B cell (primary cell): ENCODE results near the gene ZFYVE21. TPM values are rescaled to one million over a fixed set of nuclear protein-coding genes. Genes with fewer than 3 reads are reported as not detected.

Source experiments
- ATAC-seq: fragments of 200-7000 bp; cut with Tn5 transposase; one replicate; pipeline ENCODE4 v1.10.0; 2021; ENCODE audit warnings: low read depth, mild to moderate bottlenecking, moderate number of reproducible peaks, moderate library complexity
- CTCF ChIA-PET: fragments of 350-600 bp; sonication (Branson Sonifier 250); formaldehyde crosslinking; loops from one replicate; lab custom pipeline; 2021; ENCODE audit warnings: antibody characterized with exemption, inconsistent platforms; lab: Charles Lee
- POLR2A ChIA-PET: fragments of 350-600 bp; sonication (Branson Sonifier 250); formaldehyde crosslinking; loops from one replicate; lab custom pipeline; 2021; ENCODE audit warnings: antibody characterized with exemption; lab: Charles Lee
- DNase-seq: peaks from one replicate; pipeline ENCODE4 v3.0.0; 2013
- H2AFZ ChIP-seq: 2 replicates; pipeline ENCODE4 v1.6.1; 2012; ENCODE audit warnings: mild to moderate bottlenecking, low read depth, low read length; ENCODE audit not compliant: insufficient read depth, poor library complexity, severe bottlenecking
- H3K27ac ChIP-seq, 2 donors: 1 replicate in 1 of 2; 2 replicates in 1 of 2; pipeline ENCODE4 v1.5.1; 2012 to 2013; ENCODE audit warnings: low read length in 2 of 2, mild to moderate bottlenecking in 2 of 2, moderate library complexity in 1 of 2
- H3K27me3 ChIP-seq, 4 experiments: fragments of 200-600 bp in 1 of 4; sonication (generic) in 1 of 4; replicated peaks in 1 of 4; 1 replicate in 2 of 4; 2 replicates in 2 of 4; pipeline versions ENCODE4 v1.6.1 to v1.7.0; 2013 to 2016; ENCODE audit warnings: low read length in 3 of 4, mild to moderate bottlenecking in 2 of 4, mixed read lengths in 1 of 4, moderate library complexity in 1 of 4; ENCODE audit not compliant: insufficient read depth in 4 of 4, control insufficient read depth in 3 of 4; ENCODE audit errors: control extremely low read depth in 1 of 4
- H3K36me3 ChIP-seq, 2 experiments: replicated peaks in 1 of 2; 1 replicate in 1 of 2; 2 replicates in 1 of 2; pipeline versions ENCODE4 v1.6.1 to v1.7.1; 2013; ENCODE audit warnings: low read length in 1 of 2; ENCODE audit not compliant: insufficient read depth in 2 of 2, control insufficient read depth in 1 of 2; ENCODE audit errors: control extremely low read depth in 1 of 2, extremely low read depth in 1 of 2
- H3K4me1 ChIP-seq, 2 donors: fragments of 200-600 bp in 1 of 2; sonication (generic) in 1 of 2; 1 replicate in 1 of 2; 2 replicates in 1 of 2; pipeline versions ENCODE4 v1.5.1 to v1.6.1; 2013 to 2017; ENCODE audit warnings: low read length in 2 of 2; ENCODE audit not compliant: control insufficient read depth in 2 of 2, insufficient read depth in 2 of 2
- H3K4me2 ChIP-seq: replicated peaks from 2 replicates; pipeline ENCODE3; 2012; ENCODE audit warnings: mild to moderate bottlenecking, low read depth, low read length; ENCODE audit not compliant: poor library complexity, severe bottlenecking
- H3K4me3 ChIP-seq, 5 experiments: fragments of 200-600 bp in 1 of 5; sonication (generic) in 1 of 5; 1 replicate in 3 of 5; 2 replicates in 2 of 5; pipeline versions ENCODE4 v1.5.1 to v1.7.0; 2011 to 2016; ENCODE audit warnings: low read length in 4 of 5, mild to moderate bottlenecking in 4 of 5, low read depth in 2 of 5, control low read depth in 1 of 5, moderate library complexity in 1 of 5; ENCODE audit not compliant: insufficient read depth in 1 of 5; ENCODE audit errors: control extremely low read depth in 1 of 5, extremely low read depth in 1 of 5
- H3K79me2 ChIP-seq: fragments of 200-600 bp; sonication (generic); one replicate; pipeline ENCODE4 v1.6.0; 2016; ENCODE audit warnings: low read length; ENCODE audit not compliant: control insufficient read depth, insufficient read depth
- H3K9ac ChIP-seq: fragments of 200-600 bp; sonication (generic); 2 replicates; pipeline ENCODE4 v1.6.1; 2017; ENCODE audit warnings: mild to moderate bottlenecking, low read length, moderate library complexity
- H3K9me3 ChIP-seq, 3 donors: one replicate each; pipeline versions ENCODE4 v1.6.1 to v1.7.1; 2013; ENCODE audit warnings: low read length in 2 of 3; ENCODE audit not compliant: control insufficient read depth in 2 of 3, insufficient read depth in 1 of 3; ENCODE audit errors: control extremely low read depth in 1 of 3
- H4K20me1 ChIP-seq: 2 replicates; pipeline ENCODE4 v1.6.0; 2012; ENCODE audit warnings: mild to moderate bottlenecking, low read length; ENCODE audit not compliant: insufficient read depth, control insufficient read depth, poor library complexity, severe bottlenecking
- H3K27ac Mint-ChIP-seq: one replicate; pipeline ENCODE4 v1.8.0; 2021; ENCODE audit warnings: mixed read lengths
- H3K27me3 Mint-ChIP-seq: one replicate; pipeline ENCODE4 v1.8.0; 2021; ENCODE audit warnings: mixed read lengths
- H3K4me1 Mint-ChIP-seq: one replicate; pipeline ENCODE4 v1.8.0; 2021; ENCODE audit warnings: mixed read lengths
- H3K4me3 Mint-ChIP-seq: one replicate; pipeline ENCODE4 v1.8.0; 2021; ENCODE audit warnings: mixed read lengths
- H3K9me3 Mint-ChIP-seq: one replicate; pipeline ENCODE4 v1.8.0; 2022; ENCODE audit warnings: mixed read lengths; ENCODE audit not compliant: insufficient read depth
- CTCF ChIP-seq: fragments of 200-600 bp; IDR thresholded peaks from one replicate; pipeline ENCODE4 v1.8.0; 2022; ENCODE audit warnings: antibody characterized with exemption, mild to moderate bottlenecking
- EZH2 ChIP-seq: IDR thresholded peaks from 2 replicates; pipeline ENCODE4 v1.6.1; 2012; ENCODE audit warnings: borderline replicate concordance, low read depth, mild to moderate bottlenecking, moderate library complexity, low read length; ENCODE audit not compliant: insufficient read depth, poor library complexity, severe bottlenecking
- WGBS: methylation state at CpG from one replicate; pipeline ENCODE4 v1.1.5; 2013; ENCODE audit warnings: missing lambda C conversion rate; ENCODE audit not compliant: insufficient coverage; 5-methylcytosine and 5-hydroxymethylcytosine counted together
- intact Hi-C: fragments of 100-400 bp; cut with micrococcal nuclease; formaldehyde crosslinking; loops from one replicate; pipeline ENCODE4 v1.10.0; 2022
- polyA plus RNA-seq: library from polyadenylated mRNA; depleted of rRNA; stranded (reverse); fragments of >200 nt; gene quantifications from 2 replicates; pipeline ENCODE4 v1.2.3, GENCODE V29; 2012
- total RNA-seq, 2 donors: library from RNA; stranded (reverse); fragments of 120-200 nt in 1 of 2; gene quantifications; 1 replicate in 1 of 2; 2 replicates in 1 of 2; pipeline versions ENCODE4 v1.2.3 to v1.2.4, GENCODE V29; 2013 to 2022

ZFYVE21 gene
- total and polyA plus RNA-seq, 2 donors (not counting 1 experiment from before 2014, with no cell fraction given) = 17.0 to 18.6 TPM

- 95% methylated on average over 6 of the region's 6 CpGs for WGBS
- no peak overlapping the region for H3K9ac ChIP-seq
- H3K27me3 ChIP-seq = no peaks in the 10 kb centered on the region
- Mint-ChIP-seq H3K9me3 (no peaks in the 10 kb centered on the region), H3K4me3 (no peak overlapping the region), H3K27ac (no peak overlapping the region), H3K4me1 (no peaks in the 10 kb centered on the region), H3K27me3 (no peaks in the 10 kb centered on the region)
- intact Hi-C loops = no loop called here
- ATAC-seq (no peak), DNase-seq (no peak)
- ChIA-PET CTCF (no interaction called here), POLR2A (no interaction called here)
- TF ChIP-seq CTCF (no peak), EZH2 (no peak)
- H3K4me3 ChIP-seq = no peak overlapping the region
- H2AFZ ChIP-seq = no peak overlapping the region
- no peaks in the 10 kb centered on the region for H3K79me2 ChIP-seq
- H3K9me3 ChIP-seq = no peaks in the 10 kb centered on the region
- H4K20me1 ChIP-seq = no peaks in the 10 kb centered on the region
- H3K4me2 ChIP-seq = no peak overlapping the region
- H3K36me3 ChIP-seq = peaks cover 0 to 10% of the 10 kb centered on the region in 2 experiments
- H3K27ac ChIP-seq = no peak overlapping the region
- no peaks in the 10 kb centered on the region for H3K4me1 ChIP-seq
Measured at GRCh38 chr14:103739466-103739792, 23.8 kb downstream of the ZFYVE21 start.

- Histone ChIP-seq H3K4me3 (no peak overlapping the region), H4K20me1 (no peaks in the 10 kb centered on the region), H3K79me2 (no peaks in the 10 kb centered on the region), H3K9me3 (no peaks in the 10 kb centered on the region), H3K27ac (no peak overlapping the region), H3K36me3 (peaks cover 0 to 10% of the 10 kb centered on the region in 2 experiments), H3K4me1 (no peaks in the 10 kb centered on the region), H3K27me3 (no peaks in the 10 kb centered on the region), H2AFZ (no peak overlapping the region), H3K9ac (no peak overlapping the region), H3K4me2 (no peak overlapping the region)
- Mint-ChIP-seq H3K9me3 (no peaks in the 10 kb centered on the region), H3K27me3 (no peaks in the 10 kb centered on the region), H3K4me3 (no peak overlapping the region), H3K4me1 (no peaks in the 10 kb centered on the region), H3K27ac (no peak overlapping the region)
- TF ChIP-seq CTCF (no peak), EZH2 (no peak)
- ATAC-seq = no peak
- 97% methylated on average over 30 of the region's 30 CpGs for WGBS
- no peak for DNase-seq
- CTCF ChIA-PET = no interaction called here
- intact Hi-C loops = no loop called here
- POLR2A ChIA-PET = no interaction called here
Measured at GRCh38 chr14:103739793-103740501, 24.3 kb downstream of the ZFYVE21 start.
